Activated CD8-positive, alpha-beta memory T cell treated with anti-CD3 and anti-CD28 coated beads, Interleukin-2, amount 50 U/mL, for 48 hours (primary cell): Measurements from ENCODE around the gene CCDC85C.

ENCODE experiments used
- DNase-seq: peaks from one replicate; pipeline ENCODE4 v3.0.0-alpha.2; 2020

Gene CCDC85C

GRCh38 chr14:99552572-99553216 is 51.3 kb downstream of the CCDC85C start:
- DNase-seq = no peak

GRCh38 chr14:99552021-99552553 is 51.9 kb downstream of the CCDC85C start:
- DNase-seq = no peak

GRCh38 chr14:99551034-99551922 is 52.7 kb downstream of the CCDC85C start:
- no peak for DNase-seq

- DNase-seq = no peak
Measured at GRCh38 chr14:99550387-99550992, 53.5 kb downstream of the CCDC85C start.

- DNase-seq = no peak
Measured at GRCh38 chr14:99549684-99550083, 54.3 kb downstream of the CCDC85C start.

- no peak for DNase-seq
Measured at GRCh38 chr14:99548871-99549515, 55.0 kb downstream of the CCDC85C start.

- DNase-seq = no peak
Measured at GRCh38 chr14:99548255-99548654, 55.8 kb downstream of the CCDC85C start.

- no peak for DNase-seq
Measured at GRCh38 chr14:99546234-99546879, 57.6 kb downstream of the CCDC85C start.

GRCh38 chr14:99545586-99545985 is 58.4 kb downstream of the CCDC85C start:
- DNase-seq = no peak

- no peak for DNase-seq
Measured at GRCh38 chr14:99544991-99545390, 59.0 kb downstream of the CCDC85C start.

- no peak for DNase-seq
Measured at GRCh38 chr14:99543985-99544384, 60.0 kb downstream of the CCDC85C start.

GRCh38 chr14:99543370-99543769 is 60.6 kb downstream of the CCDC85C start:
- no peak for DNase-seq

- no peak for DNase-seq
Measured at GRCh38 chr14:99542566-99542965, 61.4 kb downstream of the CCDC85C start.

- no peak for DNase-seq
Measured at GRCh38 chr14:99541677-99542470, 62.1 kb downstream of the CCDC85C start.

- no peak for DNase-seq
Measured at GRCh38 chr14:99541211-99541610, 62.8 kb downstream of the CCDC85C start.

- no peak for DNase-seq
Measured at GRCh38 chr14:99540196-99541032, 63.6 kb downstream of the CCDC85C start.

GRCh38 chr14:99539491-99539890 is 64.5 kb downstream of the CCDC85C start:
- DNase-seq = no peak

GRCh38 chr14:99538733-99539132 is 65.3 kb downstream of the CCDC85C start:
- no peak for DNase-seq

GRCh38 chr14:99538275-99538674 is 65.7 kb downstream of the CCDC85C start:
- DNase-seq = no peak

GRCh38 chr14:99537399-99537798 is 66.6 kb downstream of the CCDC85C start:
- DNase-seq = no peak
